ENCODE results near the gene APLP1. TPM values are rescaled to one million over a fixed set of nuclear protein-coding genes. Genes with fewer than 3 reads are reported as not detected.

APLP1 gene
- total and polyA plus RNA-seq, 2 of the 4 experiments (the other 2 are of a cell fraction), result 4.7 to 41.0 TPM

DNA sequence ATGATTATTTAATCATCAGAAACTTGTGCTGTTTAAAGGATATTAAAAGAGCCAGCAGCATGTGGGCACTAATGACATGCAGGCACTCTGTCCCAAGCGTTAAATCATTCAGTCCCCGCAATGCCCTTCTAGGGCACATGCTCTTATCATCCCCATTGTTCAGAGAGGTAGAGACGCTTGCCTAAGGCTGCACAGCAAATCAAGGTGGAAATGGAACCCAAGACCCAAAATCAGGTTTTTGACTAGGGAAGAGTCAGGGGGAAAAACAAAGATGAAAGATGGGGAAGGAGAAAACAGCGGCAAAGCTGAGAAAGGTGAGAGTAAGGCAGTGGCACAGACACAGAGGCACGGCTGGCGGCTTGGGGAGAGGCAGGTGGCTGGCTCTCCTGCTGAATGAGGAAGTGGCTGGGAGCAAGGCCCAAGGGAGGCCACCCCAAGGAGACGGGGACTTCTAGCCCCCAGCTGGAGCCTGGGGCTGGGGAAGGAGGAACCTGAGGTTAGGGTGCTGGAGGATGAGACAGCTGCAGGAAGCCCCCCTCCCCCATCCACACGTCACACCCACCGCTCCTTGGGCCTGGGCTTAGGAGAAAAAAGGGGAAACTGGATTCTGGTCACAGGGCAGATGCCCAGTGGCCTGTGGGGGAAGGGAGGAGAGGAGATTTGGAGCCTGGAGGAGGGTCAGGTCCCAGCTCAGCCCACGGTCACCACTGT, 40.8 kb downstream of the APLP1 start:
- no peak overlapping the region for H3K27ac ChIP-seq (ENCODE audit: insufficient read depth, low read length)
- H3K4me1 ChIP-seq (ENCODE audit: control insufficient read depth, insufficient read depth, low read length), result peaks cover 14% of the 10 kb centered on the region
- no peak overlapping the region for H2AK5ac ChIP-seq (ENCODE audit: low read depth, low read length)
- no peak overlapping the region for H4K5ac ChIP-seq (ENCODE audit: low read depth, low read length)
- no peak overlapping the region for H3K9ac ChIP-seq (ENCODE audit: low read depth, low read length)
- H4K20me1 ChIP-seq (ENCODE audit: insufficient read depth, low read length), result no peaks in the 10 kb centered on the region
- no peak overlapping the region for H3K4me3 ChIP-seq (ENCODE audit: insufficient read depth, low read depth, low read length)
- peaks cover 5% of the 10 kb centered on the region for H3K9me1 ChIP-seq (ENCODE audit: insufficient read depth, low read length)
- no peaks in the 10 kb centered on the region for H3K27me3 ChIP-seq (ENCODE audit: control insufficient read depth, insufficient read depth, low read length)
- CTCF ChIA-PET, result no interaction called here
- in situ Hi-C loops (cut with MboI; ENCODE audit: low sequenced_read_pairs) (no loop called here), intact Hi-C loops (cut with micrococcal nuclease) (no loop called here), dilution Hi-C loops (cut with HindIII; ENCODE audit: low sequenced_read_pairs, unreplicated experiment) (no loop called here)
- no peak overlapping the region for H4K91ac ChIP-seq (ENCODE audit: insufficient read depth, low read depth, low read length)
- no peak overlapping the region for H3K4me2 ChIP-seq (ENCODE audit: low read depth, low read length)
- no peak for ATAC-seq (ENCODE audit: low read depth)
- TF ChIP-seq MAFK (IDR thresholded peaks at IDR 0.05; ENCODE audit: low read depth, low read length) (no peak), NFE2L2 (IDR thresholded peaks at IDR 0.05; ENCODE audit: low read depth, low read length) (no peak), POLR2A (IDR thresholded peaks at IDR 0.05; ENCODE audit: low read depth, low read length) (no peak), RFX5 (IDR thresholded peaks at IDR 0.05; ENCODE audit: low read depth, low read length) (no peak), RAD21 (IDR thresholded peaks at IDR 0.05; ENCODE audit: low read length) (no peak), SMC3 (IDR thresholded peaks at IDR 0.05; ENCODE audit: low read depth, low read length) (no peak), USF2 (IDR thresholded peaks at IDR 0.05; ENCODE audit: low read depth, low read length) (no peak), RCOR1 (IDR thresholded peaks at IDR 0.05; ENCODE audit: insufficient replicate concordance, low read length) (no peak)
- TF ChIP-seq, protein P1, sequence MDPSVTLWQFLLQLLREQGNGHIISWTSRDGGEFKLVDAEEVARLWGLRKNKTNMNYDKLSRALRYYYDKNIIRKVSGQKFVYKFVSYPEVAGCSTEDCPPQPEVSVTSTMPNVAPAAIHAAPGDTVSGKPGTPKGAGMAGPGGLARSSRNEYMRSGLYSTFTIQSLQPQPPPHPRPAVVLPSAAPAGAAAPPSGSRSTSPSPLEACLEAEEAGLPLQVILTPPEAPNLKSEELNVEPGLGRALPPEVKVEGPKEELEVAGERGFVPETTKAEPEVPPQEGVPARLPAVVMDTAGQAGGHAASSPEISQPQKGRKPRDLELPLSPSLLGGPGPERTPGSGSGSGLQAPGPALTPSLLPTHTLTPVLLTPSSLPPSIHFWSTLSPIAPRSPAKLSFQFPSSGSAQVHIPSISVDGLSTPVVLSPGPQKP (IDR thresholded peaks at IDR 0.05; ENCODE audit: borderline replicate concordance, low read depth, low read length), result no peak
- TF ChIP-seq, protein P2, sequence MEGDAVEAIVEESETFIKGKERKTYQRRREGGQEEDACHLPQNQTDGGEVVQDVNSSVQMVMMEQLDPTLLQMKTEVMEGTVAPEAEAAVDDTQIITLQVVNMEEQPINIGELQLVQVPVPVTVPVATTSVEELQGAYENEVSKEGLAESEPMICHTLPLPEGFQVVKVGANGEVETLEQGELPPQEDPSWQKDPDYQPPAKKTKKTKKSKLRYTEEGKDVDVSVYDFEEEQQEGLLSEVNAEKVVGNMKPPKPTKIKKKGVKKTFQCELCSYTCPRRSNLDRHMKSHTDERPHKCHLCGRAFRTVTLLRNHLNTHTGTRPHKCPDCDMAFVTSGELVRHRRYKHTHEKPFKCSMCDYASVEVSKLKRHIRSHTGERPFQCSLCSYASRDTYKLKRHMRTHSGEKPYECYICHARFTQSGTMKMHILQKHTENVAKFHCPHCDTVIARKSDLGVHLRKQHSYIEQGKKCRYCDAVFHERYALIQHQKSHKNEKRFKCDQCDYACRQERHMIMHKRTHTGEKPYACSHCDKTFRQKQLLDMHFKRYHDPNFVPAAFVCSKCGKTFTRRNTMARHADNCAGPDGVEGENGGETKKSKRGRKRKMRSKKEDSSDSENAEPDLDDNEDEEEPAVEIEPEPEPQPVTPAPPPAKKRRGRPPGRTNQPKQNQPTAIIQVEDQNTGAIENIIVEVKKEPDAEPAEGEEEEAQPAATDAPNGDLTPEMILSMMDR (conservative IDR thresholded peaks at IDR 0.05; ENCODE audit: low read depth, low read length), result no peak
- no peak overlapping the region for H2BK5ac ChIP-seq (ENCODE audit: low read depth, low read length, poor library complexity, severe bottlenecking)
- no peaks in the 10 kb centered on the region; a peak in 1 of 4 replicates for H3K79me1 ChIP-seq (ENCODE audit: low read depth in 1 of 2, low read length in 2 of 2)
- no peak overlapping the region for H3K14ac ChIP-seq (replicated peaks; ENCODE audit: low read depth, low read length)
- BruUV-seq (replicated peaks), result no TSS peak
- H3K18ac ChIP-seq (ENCODE audit: low read depth, low read length), result no peak overlapping the region
- no peak overlapping the region for H3K56ac ChIP-seq (ENCODE audit: extremely low read depth, insufficient read depth, low read length)
- no peak overlapping the region for H2BK120ac ChIP-seq (ENCODE audit: low read depth, low read length)
- DNase-seq, result no peak
- no peak overlapping the region for H2BK15ac ChIP-seq (ENCODE audit: low read depth, low read length)
- no peak overlapping the region for H3K23ac ChIP-seq (ENCODE audit: low read depth, low read length)
- POLR2A ChIA-PET (ENCODE audit: unreplicated experiment), result no interaction called here
- 83% methylated on average over 1 of the region's 10 CpGs; no CpG with 5 or more reads in 1 of the 2 experiments for WGBS, 2 experiments (ENCODE audit: extremely low coverage in 2 of 2, insufficient read length in 1 of 2)
- no peak overlapping the region for H2AK9ac ChIP-seq (replicated peaks; ENCODE audit: low read depth, low read length, poor library complexity)
- H3K4ac ChIP-seq (ENCODE audit: low read depth, low read length), result no peak overlapping the region
- H3K9me3 ChIP-seq (ENCODE audit: control insufficient read depth, insufficient read depth, low read length), result no peaks in the 10 kb centered on the region
- no peak overlapping the region for H2BK20ac ChIP-seq (ENCODE audit: low read depth, low read length)
- H3K36me3 ChIP-seq (ENCODE audit: control insufficient read depth, insufficient read depth, low read length), result no peaks in the 10 kb centered on the region
- H4K8ac ChIP-seq (ENCODE audit: low read depth in 2 of 2, low read length in 2 of 2), result no peak overlapping the region
- peak overlapping the region; percentile 51 for H2AFZ ChIP-seq (replicated peaks; ENCODE audit: low read length, poor library complexity)

Measured in IMR-90 (cell line).